HTR-8/SVneo (cell line): Measurements from ENCODE around the gene CD180.

Experiments
- DNase-seq: peaks from one replicate; pipeline ENCODE4 v3.0.0; 2011; ENCODE audit warnings: low spot score, mixed read lengths; ENCODE audit not compliant: insufficient read length
- FAIRE-seq: peaks from 2 replicates; lab custom pipeline; 2011; peaks lifted over from hg19 to GRCh38; lab: Jason Lieb, UNC

The CD180 gene

GRCh38 chr5:67196537-67197059 is at the start of gene CD180:
TSS of gene CD180 (minus strand) at chr5:67196799. CDS start at chr5:67196641, 158 bp downstream.
- DNase-seq: no peak
- FAIRE-seq: no peak

- DNase-seq: peak; percentile 15
- FAIRE-seq: no peak
Observed at GRCh38 chr5:67246108-67246507, 49.5 kb upstream of the CD180 start.

- no peak for DNase-seq
- no peak for FAIRE-seq
Observed at GRCh38 chr5:67245259-67245846, 48.8 kb upstream of the CD180 start.

GRCh38 chr5:67244345-67244793 is 47.8 kb upstream of the CD180 start:
- no peak for FAIRE-seq
- DNase-seq: no peak

GRCh38 chr5:67243944-67244343 is 47.3 kb upstream of the CD180 start:
- no peak for DNase-seq
- FAIRE-seq: no peak

GRCh38 chr5:67243349-67243748 is 46.8 kb upstream of the CD180 start:
- no peak for DNase-seq
- no peak for FAIRE-seq

- FAIRE-seq (no peak), DNase-seq (no peak)
Observed at GRCh38 chr5:67241326-67241725, 44.7 kb upstream of the CD180 start.

- no peak for FAIRE-seq
- DNase-seq: no peak
Observed at GRCh38 chr5:67240846-67241245, 44.2 kb upstream of the CD180 start.

- DNase-seq (no peak), FAIRE-seq (no peak)
Observed at GRCh38 chr5:67240065-67240464, 43.5 kb upstream of the CD180 start.

GRCh38 chr5:67238191-67238590 is 41.6 kb upstream of the CD180 start:
- FAIRE-seq: no peak
- DNase-seq: peak; percentile 30

GRCh38 chr5:67235399-67236110 is 39.0 kb upstream of the CD180 start:
- DNase-seq (no peak), FAIRE-seq (no peak)

- FAIRE-seq (no peak), DNase-seq (no peak)
Observed at GRCh38 chr5:67234671-67235176, 38.1 kb upstream of the CD180 start.

GRCh38 chr5:67233075-67233474 is 36.5 kb upstream of the CD180 start:
- FAIRE-seq: no peak
- no peak for DNase-seq

GRCh38 chr5:67223211-67223610 is 26.6 kb upstream of the CD180 start:
- DNase-seq: no peak
- no peak for FAIRE-seq

- DNase-seq (no peak), FAIRE-seq (no peak)
Observed at GRCh38 chr5:67222243-67223025, 25.8 kb upstream of the CD180 start.

GRCh38 chr5:67221487-67222242 is 25.1 kb upstream of the CD180 start:
- FAIRE-seq: no peak
- DNase-seq: no peak

- no peak for FAIRE-seq
- no peak for DNase-seq
Observed at GRCh38 chr5:67216564-67216963, 20.0 kb upstream of the CD180 start.

- FAIRE-seq (no peak), DNase-seq (no peak)
Observed at GRCh38 chr5:67215519-67216471, 19.2 kb upstream of the CD180 start.
